IMR-90 (cell line): ENCODE results near the gene PIK3CB. TPM values are rescaled to one million over a fixed set of nuclear protein-coding genes. Genes with fewer than 3 reads are reported as not detected.

Experiments used
- ATAC-seq: fragments of 200-7000 bp; cut with Tn5 transposase; 2 replicates; pipeline ENCODE4 v1.9.1; 2020; ENCODE audit warnings: low read depth, mild to moderate bottlenecking, moderate library complexity
- BruUV-seq: library from RNA; stranded (reverse); fragments of 400-500 nt; replicated peaks from 2 replicates; lab custom pipeline; 2021; lab: Mats Ljungman, UMichigan
- CTCF ChIA-PET: fragments of 300-600 bp; formaldehyde crosslinking; extraction: SDS; loops from one replicate; lab custom pipeline; 2021; ENCODE audit warnings: antibody characterized with exemption; lab: Yijun Ruan, JAX
- POLR2A ChIA-PET: fragments of 300-600 bp; sonication (Branson Sonifier 250); formaldehyde crosslinking; loops from one replicate; lab custom pipeline; 2022; ENCODE audit warnings: antibody characterized with exemption; ENCODE audit not compliant: unreplicated experiment; lab: Charles Lee
- DNase-seq: peaks from one replicate; pipeline ENCODE4 v3.0.0; 2013
- H2AFZ ChIP-seq: replicated peaks from 2 replicates; pipeline ENCODE3; 2013; ENCODE audit warnings: low read length, mild to moderate bottlenecking; ENCODE audit not compliant: poor library complexity
- H2AK5ac ChIP-seq: 2 replicates; pipeline ENCODE4 v1.6.1; 2013; ENCODE audit warnings: low read depth, low read length, inconsistent platforms
- H2AK9ac ChIP-seq: replicated peaks from 2 replicates; pipeline ENCODE3; 2013; ENCODE audit warnings: mild to moderate bottlenecking, low read depth, low read length, moderate library complexity; ENCODE audit not compliant: poor library complexity
- H2BK120ac ChIP-seq: 2 replicates; pipeline ENCODE4 v1.6.1; 2013; ENCODE audit warnings: low read depth, low read length, inconsistent platforms
- H2BK15ac ChIP-seq: 3 replicates; pipeline ENCODE4 v1.6.1; 2013; ENCODE audit warnings: low read depth, low read length, inconsistent platforms
- H2BK20ac ChIP-seq: 2 replicates; pipeline ENCODE4 v1.6.1; 2013; ENCODE audit warnings: low read depth, mild to moderate bottlenecking, inconsistent platforms, low read length, moderate library complexity
- H2BK5ac ChIP-seq: 2 replicates; pipeline ENCODE4 v1.6.1; 2013; ENCODE audit warnings: mild to moderate bottlenecking, low read depth, low read length, inconsistent platforms; ENCODE audit not compliant: poor library complexity, severe bottlenecking
- H3K14ac ChIP-seq: replicated peaks from 2 replicates; pipeline ENCODE4 v1.6.1; 2013; ENCODE audit warnings: low read depth, low read length, inconsistent platforms
- H3K18ac ChIP-seq: 2 replicates; pipeline ENCODE4 v1.6.1; 2013; ENCODE audit warnings: low read depth, low read length, control low read depth
- H3K23ac ChIP-seq: 2 replicates; pipeline ENCODE4 v1.6.1; 2013; ENCODE audit warnings: low read depth, low read length, inconsistent platforms
- H3K27ac ChIP-seq: 2 replicates; pipeline ENCODE4 v1.5.1; 2013; ENCODE audit warnings: mild to moderate bottlenecking, control low read depth, low read length; ENCODE audit not compliant: insufficient read depth
- H3K27me3 ChIP-seq: 2 replicates; pipeline ENCODE4 v1.6.1; 2013; ENCODE audit warnings: low read length; ENCODE audit not compliant: control insufficient read depth, insufficient read depth
- H3K36me3 ChIP-seq: 2 replicates; pipeline ENCODE4 v1.6.1; 2013; ENCODE audit warnings: low read length, mixed read lengths; ENCODE audit not compliant: control insufficient read depth, insufficient read depth
- H3K4ac ChIP-seq: 2 replicates; pipeline ENCODE4 v1.6.1; 2013; ENCODE audit warnings: low read depth, low read length, inconsistent platforms
- H3K4me1 ChIP-seq: 2 replicates; pipeline ENCODE4 v1.6.1; 2013; ENCODE audit warnings: low read length, mixed read lengths; ENCODE audit not compliant: control insufficient read depth, insufficient read depth
- H3K4me2 ChIP-seq: 2 replicates; pipeline ENCODE4 v1.6.1; 2013; ENCODE audit warnings: low read depth, mild to moderate bottlenecking, control low read depth, low read length, moderate library complexity
- H3K4me3 ChIP-seq: 2 replicates; pipeline ENCODE4 v1.5.1; 2013; ENCODE audit warnings: low read depth, mild to moderate bottlenecking, control low read depth, low read length, moderate library complexity; ENCODE audit not compliant: insufficient read depth
- H3K56ac ChIP-seq: 2 replicates; pipeline ENCODE4 v1.6.1; 2013; ENCODE audit warnings: low read length, inconsistent platforms; ENCODE audit not compliant: insufficient read depth; ENCODE audit errors: extremely low read depth
- H3K79me1 ChIP-seq, 2 experiments: 2 replicates each; pipeline ENCODE4 v1.6.1; 2013; ENCODE audit warnings: low read length in 2 of 2, inconsistent platforms in 1 of 2, low read depth in 1 of 2
- H3K9ac ChIP-seq: 2 replicates; pipeline ENCODE4 v1.6.1; 2013; ENCODE audit warnings: low read depth, low read length, control low read depth
- H3K9me1 ChIP-seq: 2 replicates; pipeline ENCODE4 v1.6.1; 2013; ENCODE audit warnings: low read length, inconsistent platforms; ENCODE audit not compliant: insufficient read depth
- H3K9me3 ChIP-seq: 2 replicates; pipeline ENCODE4 v1.6.1; 2013; ENCODE audit warnings: low read length; ENCODE audit not compliant: control insufficient read depth, insufficient read depth
- H4K20me1 ChIP-seq: 2 replicates; pipeline ENCODE4 v1.6.1; 2013; ENCODE audit warnings: low read length, inconsistent platforms; ENCODE audit not compliant: insufficient read depth
- H4K5ac ChIP-seq: 2 replicates; pipeline ENCODE4 v1.6.1; 2013; ENCODE audit warnings: mild to moderate bottlenecking, low read depth, low read length, control low read depth
- H4K8ac ChIP-seq, 2 experiments: 2 replicates each; pipeline ENCODE4 v1.6.1; 2013; ENCODE audit warnings: low read depth in 2 of 2, low read length in 2 of 2, control low read depth in 1 of 2, inconsistent platforms in 1 of 2
- H4K91ac ChIP-seq: 2 replicates; pipeline ENCODE4 v1.6.1; 2013; ENCODE audit warnings: low read depth, low read length, inconsistent platforms; ENCODE audit not compliant: insufficient read depth
- CEBPB ChIP-seq: IDR thresholded peaks from 2 replicates; pipeline ENCODE4 v1.6.1; 2012; ENCODE audit warnings: low read depth, low read length, improper control_type of control experiment
- CHD1 ChIP-seq: IDR thresholded peaks from 2 replicates; pipeline ENCODE4 v1.6.1; 2012; ENCODE audit warnings: low read depth, low read length, improper control_type of control experiment
- FOS ChIP-seq: fragments of 150-350 bp; IDR thresholded peaks from 2 replicates; pipeline ENCODE4 v1.6.1; 2016; ENCODE audit warnings: low read depth, low read length
- MAFK ChIP-seq: IDR thresholded peaks from 2 replicates; pipeline ENCODE4 v1.6.1; 2012; ENCODE audit warnings: low read depth, low read length, improper control_type of control experiment
- MAZ ChIP-seq: IDR thresholded peaks from 2 replicates; pipeline ENCODE4 v1.6.1; 2012; ENCODE audit warnings: low read depth, mild to moderate bottlenecking, low read length, improper control_type of control experiment, moderate library complexity, borderline replicate concordance
- MXI1 ChIP-seq: IDR thresholded peaks from 2 replicates; pipeline ENCODE4 v1.6.1; 2012; ENCODE audit warnings: low read depth, mild to moderate bottlenecking, low read length, moderate library complexity, borderline replicate concordance
- NFE2L2 ChIP-seq: fragments of 150-350 bp; IDR thresholded peaks from 2 replicates; pipeline ENCODE4 v1.6.1; 2016; ENCODE audit warnings: low read depth, mild to moderate bottlenecking, low read length
- POLR2A ChIP-seq: IDR thresholded peaks from 2 replicates; pipeline ENCODE4 v1.6.1; 2012; ENCODE audit warnings: mild to moderate bottlenecking, low read depth, low read length
- RAD21 ChIP-seq: IDR thresholded peaks from 2 replicates; pipeline ENCODE4 v1.6.1; 2012; ENCODE audit warnings: low read length, improper control_type of control experiment
- RCOR1 ChIP-seq: IDR thresholded peaks from 2 replicates; pipeline ENCODE4 v1.6.1; 2012; ENCODE audit warnings: mild to moderate bottlenecking, low read length, improper control_type of control experiment; ENCODE audit not compliant: insufficient replicate concordance
- RFX5 ChIP-seq: IDR thresholded peaks from 2 replicates; pipeline ENCODE4 v1.8.0; 2012; ENCODE audit warnings: low read depth, mild to moderate bottlenecking, low read length, moderate library complexity
- SMC3 ChIP-seq: fragments of 150-350 bp; IDR thresholded peaks from 2 replicates; pipeline ENCODE4 v1.6.1; 2016; ENCODE audit warnings: low read depth, mild to moderate bottlenecking, antibody characterized with exemption, low read length, moderate library complexity
- WGBS, 2 experiments: methylation state at CpG; one replicate each; pipeline versions ENCODE4 v1.1.5 to v1.1.7; 2013; ENCODE audit warnings: missing lambda C conversion rate in 2 of 2; ENCODE audit not compliant: insufficient read length in 1 of 2; ENCODE audit errors: extremely low coverage in 2 of 2; 5-methylcytosine and 5-hydroxymethylcytosine counted together
- dilution Hi-C: fragments of 300-500 bp; cut with HindIII; formaldehyde crosslinking; loops from one replicate; pipeline ENCODE4 v1.14.3; 2018; ENCODE audit warnings: low sequenced_read_pairs; ENCODE audit not compliant: unreplicated experiment
- in situ Hi-C: fragments of 300-500 bp; cut with MboI; formaldehyde crosslinking; loops from 3 replicates; pipeline ENCODE4 v1.14.3; 2019; ENCODE audit warnings: low sequenced_read_pairs, inconsistent platforms, mixed read lengths
- intact Hi-C: fragments of 100-400 bp; cut with micrococcal nuclease; formaldehyde crosslinking; loops from 2 replicates; pipeline ENCODE4 v1.10.0; 2022
- polyA plus RNA-seq, 3 experiments: library from polyadenylated mRNA; depleted of rRNA; stranded (reverse); fragments of >200 nt; gene quantifications; 2 replicates each; pipeline ENCODE4 v1.2.3, GENCODE V29; 2012; ENCODE audit warnings: low replicate concordance in 1 of 3
- total RNA-seq: library from RNA; depleted of rRNA; stranded (reverse); fragments of >200 nt; gene quantifications from 2 replicates; pipeline ENCODE4 v1.2.3, GENCODE V29; 2012
- TF ChIP-seq, protein P1 (sequence below): fragments of 150-350 bp; IDR thresholded peaks from 2 replicates; pipeline ENCODE4 v1.6.1; 2017; ENCODE audit warnings: mild to moderate bottlenecking, antibody characterized with exemption, low read length, low read depth
- TF ChIP-seq, protein P2 (sequence below): fragments of 150-350 bp; IDR thresholded peaks from 2 replicates; pipeline ENCODE4 v1.6.1; 2016; ENCODE audit warnings: low read depth, mild to moderate bottlenecking, low read length, moderate library complexity, borderline replicate concordance

Gene PIK3CB
- total and polyA plus RNA-seq, 2 of the 4 experiments (the other 2 are of a cell fraction) = 6.3 to 6.8 TPM

DNA sequence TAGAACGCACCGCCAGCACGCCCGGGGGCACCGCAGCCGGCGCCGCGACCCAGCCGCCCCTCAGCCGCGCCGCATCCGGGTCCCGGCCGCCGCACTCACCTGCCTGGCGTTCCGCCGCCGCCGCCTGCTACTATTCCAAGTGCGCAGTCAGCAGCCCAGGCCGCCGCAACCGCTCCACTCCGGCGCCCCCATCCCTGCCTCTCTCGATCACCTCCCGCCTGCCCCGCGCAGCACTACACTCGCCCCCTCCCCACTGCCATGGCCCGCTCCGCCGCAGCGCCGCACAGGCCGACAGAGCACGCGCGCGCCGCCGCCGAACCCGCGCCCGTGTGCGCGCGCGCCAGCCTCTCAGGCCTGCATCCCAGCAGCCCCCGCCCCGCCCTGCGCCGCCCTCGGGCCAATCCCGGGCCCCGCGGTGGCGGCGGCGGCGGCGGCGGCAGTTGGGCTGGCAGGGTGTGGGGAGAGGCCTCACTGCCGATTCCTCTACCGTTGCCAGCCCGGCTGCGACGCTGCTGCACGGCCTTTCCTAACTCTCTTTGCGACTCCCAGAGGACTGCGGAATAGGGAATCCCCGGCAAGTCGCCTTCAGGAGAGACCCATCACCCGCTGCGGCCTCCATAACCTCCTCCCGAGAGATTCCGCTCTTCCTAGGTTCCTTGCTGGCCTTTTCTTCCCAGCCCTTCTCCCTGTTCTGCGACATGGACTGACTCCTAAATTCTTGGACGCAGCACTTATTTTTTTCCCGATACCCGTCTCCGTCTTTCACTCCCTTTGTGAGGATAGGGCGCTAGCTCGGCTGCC, at the start of gene PIK3CB (continued):
- TF ChIP-seq, protein P1, sequence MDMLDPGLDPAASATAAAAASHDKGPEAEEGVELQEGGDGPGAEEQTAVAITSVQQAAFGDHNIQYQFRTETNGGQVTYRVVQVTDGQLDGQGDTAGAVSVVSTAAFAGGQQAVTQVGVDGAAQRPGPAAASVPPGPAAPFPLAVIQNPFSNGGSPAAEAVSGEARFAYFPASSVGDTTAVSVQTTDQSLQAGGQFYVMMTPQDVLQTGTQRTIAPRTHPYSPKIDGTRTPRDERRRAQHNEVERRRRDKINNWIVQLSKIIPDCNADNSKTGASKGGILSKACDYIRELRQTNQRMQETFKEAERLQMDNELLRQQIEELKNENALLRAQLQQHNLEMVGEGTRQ = no peak
- TF ChIP-seq NFE2L2 (no peak), RCOR1 (no peak)

- in situ Hi-C loops (no loop called here), dilution Hi-C loops (no loop called here), intact Hi-C loops (no loop called here)
- ChIA-PET CTCF (no interaction called here), POLR2A (no interaction called here)
- BruUV-seq = no TSS peak
- H3K27me3 ChIP-seq = no peaks in the 10 kb centered on the region
- no peak overlapping the region for H3K56ac ChIP-seq
- no peak overlapping the region for H2AK9ac ChIP-seq
- no peaks in the 10 kb centered on the region for H3K9me1 ChIP-seq
- no peak overlapping the region for H3K27ac ChIP-seq
- H3K9me3 ChIP-seq = no peaks in the 10 kb centered on the region
- WGBS, 2 experiments = 33% methylated on average over 1 of the region's 2 CpGs; no CpG with 5 or more reads in 1 of the 2 experiments
- H3K14ac ChIP-seq = no peak overlapping the region
- H3K36me3 ChIP-seq = no peaks in the 10 kb centered on the region
- ATAC-seq (no peak), DNase-seq (no peak)
- no peak overlapping the region for H4K91ac ChIP-seq
- H2BK120ac ChIP-seq = no peak overlapping the region
- H3K4me3 ChIP-seq = no peak overlapping the region
- no peak overlapping the region for H2BK20ac ChIP-seq
- no peaks in the 10 kb centered on the region for H3K4me1 ChIP-seq
- H3K79me1 ChIP-seq = no peaks in the 10 kb centered on the region
- no peak overlapping the region for H2AK5ac ChIP-seq
- no peak overlapping the region for H2BK5ac ChIP-seq
- no peaks in the 10 kb centered on the region for H4K20me1 ChIP-seq
- no peak overlapping the region for H2AFZ ChIP-seq
- H4K8ac ChIP-seq = no peak overlapping the region
- H3K4me2 ChIP-seq = no peak overlapping the region
- no peak overlapping the region for H3K23ac ChIP-seq
- H3K4ac ChIP-seq = no peak overlapping the region
- H2BK15ac ChIP-seq = no peak overlapping the region
- no peak overlapping the region for H4K5ac ChIP-seq
- H3K9ac ChIP-seq = no peak overlapping the region
- no peak overlapping the region for H3K18ac ChIP-seq
- TF ChIP-seq POLR2A (no peak), CHD1 (no peak), NFE2L2 (no peak), MXI1 (no peak), SMC3 (no peak), MAZ (no peak), RFX5 (no peak), RAD21 (no peak), RCOR1 (no peak), MAFK (no peak), CEBPB (no peak), FOS (no peak)
- TF ChIP-seq, protein P2, sequence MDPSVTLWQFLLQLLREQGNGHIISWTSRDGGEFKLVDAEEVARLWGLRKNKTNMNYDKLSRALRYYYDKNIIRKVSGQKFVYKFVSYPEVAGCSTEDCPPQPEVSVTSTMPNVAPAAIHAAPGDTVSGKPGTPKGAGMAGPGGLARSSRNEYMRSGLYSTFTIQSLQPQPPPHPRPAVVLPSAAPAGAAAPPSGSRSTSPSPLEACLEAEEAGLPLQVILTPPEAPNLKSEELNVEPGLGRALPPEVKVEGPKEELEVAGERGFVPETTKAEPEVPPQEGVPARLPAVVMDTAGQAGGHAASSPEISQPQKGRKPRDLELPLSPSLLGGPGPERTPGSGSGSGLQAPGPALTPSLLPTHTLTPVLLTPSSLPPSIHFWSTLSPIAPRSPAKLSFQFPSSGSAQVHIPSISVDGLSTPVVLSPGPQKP = no peak
- TF ChIP-seq, protein P1 = no peak
Measured at GRCh38 chr3:138881233-138881632, 46.5 kb upstream of the PIK3CB start.
